Transverse colon (tissue), 4 donors: ENCODE data around the gene BCKDK. TPM values are rescaled to one million over a fixed set of nuclear protein-coding genes. Genes with fewer than 3 reads are reported as not detected.

Experiments
- DNase-seq: peaks from one replicate; pipeline ENCODE4 v3.0.0-alpha.2; 2019
- H3K27ac ChIP-seq, 4 donors: fragments of 200-600 bp; sonication (generic); 2 replicates each; pipeline ENCODE4 v1.5.1; 2016 to 2018; ENCODE audit warnings: inconsistent platforms in 4 of 4
- H3K27me3 ChIP-seq: fragments of 200-600 bp; sonication (generic); 2 replicates; pipeline ENCODE4 v1.5.1; 2017; ENCODE audit warnings: inconsistent platforms
- H3K36me3 ChIP-seq, 4 donors: fragments of 200-600 bp; sonication (generic); 2 replicates each; pipeline ENCODE4 v1.5.1; 2017 to 2019; ENCODE audit warnings: inconsistent platforms in 4 of 4
- H3K4me1 ChIP-seq, 4 donors: fragments of 200-600 bp; sonication (generic); 2 replicates each; pipeline ENCODE4 v1.5.1; 2017 to 2020; ENCODE audit warnings: inconsistent platforms in 4 of 4
- H3K4me3 ChIP-seq, 4 donors: fragments of 200-600 bp; sonication (generic); 1 replicate in 1 of 4; 2 replicates in 3 of 4; pipeline versions ENCODE4 v1.5.1 to v1.6.1; 2017 to 2019; ENCODE audit warnings: inconsistent platforms in 4 of 4
- H3K9me3 ChIP-seq, 2 donors: fragments of 200-600 bp; sonication (generic); 2 replicates each; pipeline ENCODE4 v1.5.1; 2017 to 2019; ENCODE audit warnings: inconsistent platforms in 2 of 2
- EP300 ChIP-seq: sonication (generic); formaldehyde crosslinking; IDR thresholded peaks from one replicate; pipeline ENCODE4 v1.6.1; 2017; ENCODE audit warnings: antibody characterized with exemption, low read depth
- POLR2A ChIP-seq: fragments of 450-650 bp; IDR thresholded peaks from one replicate; pipeline ENCODE4 v1.6.1; 2016; ENCODE audit warnings: antibody characterized with exemption, mild to moderate bottlenecking, moderate library complexity
- POLR2AphosphoS5 ChIP-seq, 3 donors: sonication (generic); formaldehyde crosslinking; IDR thresholded peaks; one replicate each; pipeline ENCODE4 v1.6.1; 2016; ENCODE audit warnings: antibody characterized with exemption in 3 of 3
- WGBS, 2 donors: methylation state at CpG; one replicate each; pipeline ENCODE4 v1.1.5; 2018; ENCODE audit warnings: low coverage in 1 of 2; 5-methylcytosine and 5-hydroxymethylcytosine counted together
- in situ Hi-C, 4 donors: fragments of 200-750 bp; cut with MboI; loops; one replicate each; pipeline versions ENCODE4 v1.15.0 to v1.15.1; 2017; ENCODE audit warnings: low sequenced_read_pairs in 3 of 4, low pct_ligation_motif_present in 1 of 4, low pct_unique_long_range_greater_than_20kb in 1 of 4
- intact Hi-C: fragments of 100-400 bp; cut with DNase I; formaldehyde crosslinking; loops from one replicate; pipeline ENCODE4 v1.15.1; 2023; ENCODE audit warnings: low total_unique reads
- total RNA-seq, 4 donors: library from RNA; depleted of rRNA; stranded (reverse); fragments of >200 nt; gene quantifications; one replicate each; pipeline ENCODE4 v1.1.0, GENCODE V29; 2016
- TF ChIP-seq, protein P1 (sequence below), 5 experiments: fragments of 200-600 bp in 3 of 5; fragments of 450-650 bp in 2 of 5; sonication (generic) in 3 of 5; IDR thresholded peaks; 1 replicate in 2 of 5; 2 replicates in 3 of 5; pipeline ENCODE4 v1.5.1; 2016 to 2017; ENCODE audit warnings: antibody characterized with exemption in 5 of 5, inconsistent platforms in 3 of 5, mild to moderate bottlenecking in 2 of 5, moderate library complexity in 1 of 5

Gene BCKDK
- total RNA-seq, 4 donors from 2014 or later = 46.8 to 56.5 (median 51.3) TPM

DNA sequence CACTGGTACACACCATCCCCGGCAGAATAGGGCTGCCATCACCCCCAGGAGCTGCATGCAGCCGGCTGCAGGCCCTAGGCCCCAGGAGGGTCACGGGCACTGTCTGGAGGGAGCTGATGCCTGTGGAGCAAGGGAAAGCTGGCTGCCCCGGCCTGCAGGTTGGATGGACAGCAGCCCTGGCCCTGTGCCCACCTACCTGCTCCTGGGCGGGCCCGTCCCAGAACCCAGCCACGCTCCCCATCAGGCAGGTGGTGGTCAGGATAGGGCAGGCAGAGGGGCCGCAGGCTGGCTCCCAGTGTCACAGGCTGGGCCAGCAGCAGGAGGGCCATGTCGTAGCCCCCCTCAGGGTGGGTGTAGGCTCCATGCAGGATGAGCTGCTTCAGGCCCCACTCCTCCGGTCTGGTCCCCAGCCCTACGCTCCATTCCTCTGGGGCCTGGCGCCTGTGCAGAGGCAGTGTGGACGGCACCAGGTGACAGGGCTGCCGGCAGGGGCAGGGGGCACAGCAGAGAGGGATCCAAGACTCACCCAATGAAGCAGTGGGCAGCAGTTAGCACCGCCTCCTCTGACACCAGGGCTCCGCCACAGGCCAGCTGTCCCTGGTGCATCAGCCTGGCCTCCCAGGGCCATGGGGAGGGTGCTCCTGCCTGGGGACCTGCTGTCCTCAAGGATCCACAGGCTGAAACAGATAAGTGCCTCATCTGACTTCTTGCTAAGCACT is 23.4 kb upstream of the BCKDK start:
- Histone ChIP-seq H3K9me3 (no peaks in the 10 kb centered on the region), H3K27me3 (no peaks in the 10 kb centered on the region), H3K4me1 (no peaks in the 10 kb centered on the region), H3K36me3 (peaks cover 0 to 12% (median 8%) of the 10 kb centered on the region in 4 donors), H3K27ac (no peak overlapping the region), H3K4me3 (no peak overlapping the region)
- WGBS, 2 donors = 90% methylated on average over 12 of the region's 16 CpGs; no CpG with 5 or more reads in 1 of the 2 donors
- TF ChIP-seq POLR2AphosphoS5 (IDR thresholded peaks at IDR 0.05) (no peak), POLR2A (no peak), EP300 (no peak)
- TF ChIP-seq, protein P1, sequence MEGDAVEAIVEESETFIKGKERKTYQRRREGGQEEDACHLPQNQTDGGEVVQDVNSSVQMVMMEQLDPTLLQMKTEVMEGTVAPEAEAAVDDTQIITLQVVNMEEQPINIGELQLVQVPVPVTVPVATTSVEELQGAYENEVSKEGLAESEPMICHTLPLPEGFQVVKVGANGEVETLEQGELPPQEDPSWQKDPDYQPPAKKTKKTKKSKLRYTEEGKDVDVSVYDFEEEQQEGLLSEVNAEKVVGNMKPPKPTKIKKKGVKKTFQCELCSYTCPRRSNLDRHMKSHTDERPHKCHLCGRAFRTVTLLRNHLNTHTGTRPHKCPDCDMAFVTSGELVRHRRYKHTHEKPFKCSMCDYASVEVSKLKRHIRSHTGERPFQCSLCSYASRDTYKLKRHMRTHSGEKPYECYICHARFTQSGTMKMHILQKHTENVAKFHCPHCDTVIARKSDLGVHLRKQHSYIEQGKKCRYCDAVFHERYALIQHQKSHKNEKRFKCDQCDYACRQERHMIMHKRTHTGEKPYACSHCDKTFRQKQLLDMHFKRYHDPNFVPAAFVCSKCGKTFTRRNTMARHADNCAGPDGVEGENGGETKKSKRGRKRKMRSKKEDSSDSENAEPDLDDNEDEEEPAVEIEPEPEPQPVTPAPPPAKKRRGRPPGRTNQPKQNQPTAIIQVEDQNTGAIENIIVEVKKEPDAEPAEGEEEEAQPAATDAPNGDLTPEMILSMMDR (IDR thresholded peaks at IDR 0.05) = no peak
- DNase-seq = no peak
- in situ Hi-C loops = no loop called here
- intact Hi-C loops = no loop called here

DNA sequence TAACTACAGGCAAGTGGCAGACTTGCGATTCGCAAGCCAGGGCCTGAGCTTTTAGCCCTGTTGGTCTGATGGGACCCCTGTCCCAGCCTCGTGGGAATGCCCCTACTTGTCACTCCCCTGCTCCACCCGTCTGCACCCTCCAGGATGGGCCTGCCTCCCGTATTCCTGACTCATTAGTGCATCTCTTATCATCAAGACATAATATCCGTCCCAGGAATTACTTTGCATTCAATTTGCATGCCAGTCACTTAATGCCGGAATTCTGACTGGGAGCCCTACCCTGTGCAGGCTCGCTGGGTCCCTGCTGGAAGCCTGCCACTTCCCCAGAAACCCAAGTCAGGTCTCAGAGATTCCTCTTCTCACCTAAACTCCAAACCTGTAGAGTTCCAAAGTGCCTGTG is 22.8 kb upstream of the BCKDK start:
- in situ Hi-C loops = no loop called here
- Histone ChIP-seq H3K9me3 (no peaks in the 10 kb centered on the region), H3K27me3 (no peaks in the 10 kb centered on the region), H3K4me1 (no peaks in the 10 kb centered on the region), H3K36me3 (peaks cover 0 to 6% (median 2%) of the 10 kb centered on the region in 4 donors), H3K27ac (no peak overlapping the region), H3K4me3 (no peak overlapping the region)
- DNase-seq = no peak
- intact Hi-C loops = no loop called here
- WGBS, 2 donors = 81 to 82% methylated on average over 5 to 8 of the region's 8 CpGs
- TF ChIP-seq POLR2A (no peak), POLR2AphosphoS5 (IDR thresholded peaks at IDR 0.05) (no peak), EP300 (no peak)
- TF ChIP-seq, protein P1 (IDR thresholded peaks at IDR 0.05) = no peak

DNA sequence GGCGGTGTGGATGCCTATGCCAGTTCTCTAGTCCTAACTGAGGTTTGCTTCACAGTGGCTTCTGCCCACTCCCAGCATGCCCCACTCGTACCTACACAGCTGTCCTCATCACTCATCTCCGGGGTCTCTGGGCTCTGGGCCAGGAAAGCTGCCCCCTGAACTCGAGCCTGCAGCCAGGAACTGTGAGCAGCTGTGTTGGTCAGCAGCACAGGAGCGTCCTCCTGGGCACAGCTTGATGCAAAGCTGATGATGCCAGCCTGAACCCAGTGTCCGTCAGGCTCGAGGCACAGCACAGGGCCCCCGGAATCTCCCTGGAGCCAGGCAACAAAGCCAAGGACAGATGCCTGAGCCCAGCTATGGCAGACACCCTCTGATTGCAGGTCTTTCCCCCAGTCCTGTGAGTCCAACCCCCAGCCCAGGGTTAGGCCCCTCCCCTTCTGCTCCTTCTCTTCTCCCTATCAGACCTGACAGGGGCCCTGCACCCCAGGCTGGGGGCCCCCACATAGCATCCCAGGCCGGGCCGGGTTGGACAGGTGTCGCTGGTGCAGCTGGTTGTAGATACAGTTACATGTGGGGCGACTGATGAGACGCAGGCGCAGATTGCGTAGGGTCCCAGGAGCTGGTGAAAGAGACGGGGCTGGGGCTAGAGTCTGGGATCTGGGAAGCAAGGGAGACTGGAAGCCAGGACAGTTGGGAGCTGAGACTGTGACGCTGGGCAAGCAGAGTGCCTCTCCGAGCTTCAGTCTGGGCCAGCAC is 22.1 kb upstream of the BCKDK start:
- in situ Hi-C loops = no loop called here

DNA sequence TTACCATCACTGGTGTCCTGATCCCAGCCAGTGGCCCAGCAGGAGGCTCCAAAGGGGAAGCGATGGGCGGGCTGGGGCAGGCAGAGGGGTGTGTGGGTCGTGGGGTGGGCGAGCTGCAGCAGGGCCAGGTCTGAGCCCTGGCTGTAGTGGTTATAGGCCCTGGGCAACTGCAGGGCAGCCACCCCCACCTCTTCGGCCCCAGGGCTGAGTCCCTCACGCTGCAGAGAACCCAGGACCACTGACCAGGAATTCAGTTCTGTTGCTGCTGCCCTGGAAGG is 21.6 kb upstream of the BCKDK start:
- H3K9me3 ChIP-seq = no peaks in the 10 kb centered on the region
- no peak for DNase-seq
- WGBS, 2 donors = 88% methylated on average over 6 of the region's 6 CpGs; no CpG with 5 or more reads in 1 of the 2 donors
- no peaks in the 10 kb centered on the region for H3K36me3 ChIP-seq
- H3K27ac ChIP-seq = no peak overlapping the region
- H3K27me3 ChIP-seq = no peaks in the 10 kb centered on the region
- in situ Hi-C loops = no loop called here
- intact Hi-C loops = no loop called here
- no peak overlapping the region for H3K4me3 ChIP-seq
- TF ChIP-seq, protein P1 (IDR thresholded peaks at IDR 0.05) = no peak
- TF ChIP-seq EP300 (no peak), POLR2AphosphoS5 (IDR thresholded peaks at IDR 0.05) (no peak), POLR2A (no peak)
- no peaks in the 10 kb centered on the region for H3K4me1 ChIP-seq

More for the DNA sequence above, 22.1 kb upstream of the BCKDK start:
- TF ChIP-seq POLR2A = no peak
- no peak for TF ChIP-seq POLR2AphosphoS5 (IDR thresholded peaks at IDR 0.05)
- no peak for TF ChIP-seq EP300
- TF ChIP-seq, protein P1 (IDR thresholded peaks at IDR 0.05) = no peak
- H3K4me3 ChIP-seq = no peak overlapping the region
- no peaks in the 10 kb centered on the region for H3K27me3 ChIP-seq
- DNase-seq = no peak
- no peaks in the 10 kb centered on the region for H3K36me3 ChIP-seq
- H3K9me3 ChIP-seq = no peaks in the 10 kb centered on the region
- no peaks in the 10 kb centered on the region for H3K4me1 ChIP-seq
- 89% methylated on average over 18 of the region's 18 CpGs; no CpG with 5 or more reads in 1 of the 2 donors for WGBS, 2 donors
- H3K27ac ChIP-seq = no peak overlapping the region
- intact Hi-C loops = no loop called here
